SK-N-SH (cell line): ENCODE measurements around the gene SOX9. TPM values are rescaled to one million over a fixed set of nuclear protein-coding genes. Genes with fewer than 3 reads are reported as not detected.
"Not testable (repeated sequence)": the region's sequence is repeated elsewhere in the genome, so short reads cannot be mapped to it uniquely, and the experiment has no call there.

ENCODE experiments used
- CTCF ChIA-PET: fragments of 300-600, 350-600 bp; formaldehyde crosslinking; extraction: SDS; loops from one replicate; lab custom pipeline; 2021; lab: Yijun Ruan, JAX
- POLR2A ChIA-PET: fragments of 350-600 bp; sonication (Branson Sonifier 250); formaldehyde crosslinking; extraction: SDS; loops from one replicate; lab custom pipeline; 2020; ENCODE audit warnings: antibody characterized with exemption, inconsistent platforms; lab: Yijun Ruan, JAX
- DNase-seq: peaks from one replicate; pipeline ENCODE4 v3.0.0; 2012
- H2AFZ ChIP-seq: fragments of 200-600 bp; sonication (generic); 2 replicates; pipeline ENCODE4 v1.8.1; 2016; ENCODE audit warnings: antibody characterized with exemption, mild to moderate bottlenecking, low read depth
- H3F3A ChIP-seq: fragments of 200-600 bp; sonication (generic); replicated peaks from 2 replicates; pipeline ENCODE3; 2016; ENCODE audit warnings: antibody characterized with exemption, mild to moderate bottlenecking; ENCODE audit not compliant: insufficient read depth
- H3K27ac ChIP-seq, 2 experiments: fragments of 200-500 bp in 1 of 2; fragments of 200-600 bp in 1 of 2; sonication (Bioruptor generic) in 1 of 2; sonication (generic), shearing (Covaris generic) in 1 of 2; 2 replicates each; pipeline versions ENCODE4 v1.5.1 to v1.6.1; 2014 to 2016; ENCODE audit warnings: low read depth in 2 of 2, inconsistent platforms in 1 of 2, low read length in 1 of 2, mild to moderate bottlenecking in 1 of 2, mixed read lengths in 1 of 2
- H3K27me3 ChIP-seq: fragments of 200-600 bp; sonication (generic), shearing (Covaris generic); 2 replicates; pipeline ENCODE4 v1.6.1; 2016; ENCODE audit warnings: mixed run types; ENCODE audit not compliant: insufficient read depth
- H3K36me3 ChIP-seq, 2 experiments: fragments of 200-500 bp in 1 of 2; fragments of 200-600 bp in 1 of 2; sonication (Bioruptor generic) in 1 of 2; sonication (generic) in 1 of 2; replicated peaks in 1 of 2; 2 replicates each; pipeline versions ENCODE3 to v1.5.1; 2014 to 2016; ENCODE audit warnings: low read length in 1 of 2, mild to moderate bottlenecking in 1 of 2; ENCODE audit not compliant: insufficient read depth in 2 of 2, control insufficient read depth in 1 of 2
- H3K4me1 ChIP-seq, 2 experiments: fragments of 200-500 bp in 1 of 2; fragments of 200-600 bp in 1 of 2; sonication (Bioruptor generic) in 1 of 2; sonication (generic), shearing (Covaris generic) in 1 of 2; 2 replicates each; pipeline versions ENCODE4 v1.5.1 to v1.6.1; 2014 to 2016; ENCODE audit warnings: low read depth in 1 of 2, low read length in 1 of 2, mixed run types in 1 of 2; ENCODE audit not compliant: insufficient read depth in 2 of 2, control insufficient read depth in 1 of 2
- H3K4me2 ChIP-seq: fragments of 200-600 bp; sonication (generic), shearing (Covaris generic); 2 replicates; pipeline ENCODE4 v1.6.1; 2017; ENCODE audit warnings: mixed run types
- H3K4me3 ChIP-seq, 2 experiments: fragments of 200-500 bp in 1 of 2; fragments of 200-600 bp in 1 of 2; sonication (Bioruptor generic) in 1 of 2; sonication (generic), shearing (Covaris generic) in 1 of 2; 2 replicates each; pipeline versions ENCODE4 v1.5.1 to v1.8.1; 2014 to 2016; ENCODE audit warnings: low read depth in 2 of 2, inconsistent platforms in 1 of 2, low read length in 1 of 2, mild to moderate bottlenecking in 1 of 2, mixed read lengths in 1 of 2, moderate library complexity in 1 of 2
- H3K79me2 ChIP-seq: fragments of 200-600 bp; sonication (generic); 2 replicates; pipeline ENCODE4 v1.8.1; 2017; ENCODE audit warnings: mild to moderate bottlenecking; ENCODE audit not compliant: insufficient read depth
- H3K9ac ChIP-seq: fragments of 200-600 bp; sonication (generic); 2 replicates; pipeline ENCODE4 v1.6.1; 2017; ENCODE audit warnings: mixed run types
- H3K9me2 ChIP-seq: fragments of 200-600 bp; sonication (generic); 2 replicates; pipeline ENCODE4 v1.6.1; 2017; ENCODE audit warnings: mixed run types
- H3K9me3 ChIP-seq: fragments of 200-600 bp; sonication (generic); 2 replicates; pipeline ENCODE4 v1.6.1; 2017; ENCODE audit warnings: mixed run types, mild to moderate bottlenecking, moderate library complexity
- H4K20me1 ChIP-seq: fragments of 200-600 bp; sonication (generic); 2 replicates; pipeline ENCODE4 v1.6.1; 2017; ENCODE audit warnings: mild to moderate bottlenecking, mixed run types; ENCODE audit not compliant: insufficient read depth
- FOSL2 ChIP-seq: IDR thresholded peaks from 2 replicates; pipeline ENCODE4 v1.4.0; 2012; ENCODE audit warnings: low read depth, mild to moderate bottlenecking, moderate library complexity, borderline replicate concordance
- FOXM1 ChIP-seq: IDR thresholded peaks from 2 replicates; pipeline ENCODE4 v1.4.0; 2012; ENCODE audit warnings: low read depth, mild to moderate bottlenecking
- GATA2 ChIP-seq: sonication (generic); formaldehyde crosslinking; IDR thresholded peaks from 2 replicates; pipeline ENCODE4 v1.5.0; 2020; ENCODE audit warnings: mild to moderate bottlenecking, missing genetic modification reagents
- JUND ChIP-seq: IDR thresholded peaks from 2 replicates; pipeline ENCODE4 v1.4.0; 2012
- MAX ChIP-seq: IDR thresholded peaks from 2 replicates; pipeline ENCODE4 v1.4.0; 2012; ENCODE audit warnings: low read depth
- MXI1 ChIP-seq: IDR thresholded peaks from 2 replicates; pipeline ENCODE4 v1.6.1; 2012; ENCODE audit warnings: mild to moderate bottlenecking, low read depth, low read length, improper control_type of control experiment
- RFX5 ChIP-seq: IDR thresholded peaks from 2 replicates; pipeline ENCODE4 v1.6.1; 2012; ENCODE audit warnings: mild to moderate bottlenecking, improper control_type of control experiment, low read length
- SIN3A ChIP-seq: IDR thresholded peaks from 2 replicates; pipeline ENCODE4 v1.6.1; 2012; ENCODE audit warnings: low read depth, mild to moderate bottlenecking, low read length, moderate library complexity, borderline replicate concordance
- SMC3 ChIP-seq: IDR thresholded peaks from 2 replicates; pipeline ENCODE4 v1.6.1; 2012; ENCODE audit warnings: low read depth, low read length, improper control_type of control experiment
- TAF1 ChIP-seq: IDR thresholded peaks from 2 replicates; pipeline ENCODE4 v1.6.1; 2012; ENCODE audit warnings: low read depth, mild to moderate bottlenecking, low read length, moderate library complexity, borderline replicate concordance
- TCF12 ChIP-seq: IDR thresholded peaks from 2 replicates; pipeline ENCODE4 v1.4.0; 2012
- WGBS: methylation state at CpG from one replicate; pipeline ENCODE4 v1.1.6; 2017; ENCODE audit warnings: low lambda C conversion rate; 5-methylcytosine and 5-hydroxymethylcytosine counted together
- polyA plus RNA-seq, 3 experiments: library from polyadenylated mRNA; depleted of rRNA; stranded (reverse); fragments of >200 nt; gene quantifications; 2 replicates each; pipeline ENCODE4 v1.2.3, GENCODE V29; 2012
- TF ChIP-seq, protein P1 (sequence below): fragments of 150-350 bp; IDR thresholded peaks from 2 replicates; pipeline ENCODE4 v1.6.1; 2017; ENCODE audit warnings: antibody characterized with exemption, low read length, low read depth, borderline replicate concordance
- TF ChIP-seq, protein P2 (sequence below): IDR thresholded peaks from 2 replicates; pipeline ENCODE4 v1.6.1; 2012; ENCODE audit warnings: mild to moderate bottlenecking, low read depth, low read length, moderate library complexity
- TF ChIP-seq, protein P3 (sequence below): fragments of 150-350 bp; IDR thresholded peaks from 2 replicates; pipeline ENCODE4 v1.6.1; 2016; ENCODE audit warnings: mild to moderate bottlenecking, low read depth, low read length

The SOX9 gene
- polyA plus RNA-seq, 1 of the 3 experiments (the other 2 are of a cell fraction), result 35.3 TPM

GRCh38 chr17:72139212-72139611 is 18.4 kb downstream of the SOX9 start (continued):
- no peak for TF ChIP-seq SMC3

DNA sequence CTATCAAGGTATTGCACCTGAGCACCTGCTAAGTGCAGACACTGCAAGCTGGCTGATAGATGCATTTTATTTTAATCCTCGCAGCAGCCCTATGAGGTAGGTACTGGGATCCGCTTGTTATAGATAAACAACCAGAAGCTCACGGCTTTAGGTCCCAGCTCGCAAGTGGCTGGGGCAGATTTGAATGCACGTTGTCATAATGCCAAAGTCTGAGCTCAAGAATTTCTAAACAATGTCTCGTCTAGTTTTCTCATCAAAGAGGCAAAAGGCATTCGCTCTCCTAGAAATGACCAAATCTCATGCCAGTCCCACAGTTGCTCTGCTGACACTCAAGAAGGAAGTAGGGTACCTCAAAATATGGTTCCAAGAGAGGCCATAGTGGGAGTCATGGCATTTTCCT is 20.5 kb downstream of the SOX9 start:
- Histone ChIP-seq H4K20me1 (no peaks in the 10 kb centered on the region), H3K9me3 (no peaks in the 10 kb centered on the region), H3K79me2 (no peaks in the 10 kb centered on the region), H3F3A (peaks cover 6% of the 10 kb centered on the region), H3K9ac (no peak overlapping the region), H3K36me3 (no peaks in the 10 kb centered on the region), H3K4me1 (peaks cover 0 to 14% of the 10 kb centered on the region in 2 experiments; a peak in 2 of 4 replicates), H3K4me2 (no peak overlapping the region), H3K9me2 (no peaks in the 10 kb centered on the region), H3K27ac (no peak overlapping the region), H3K4me3 (no peak overlapping the region), H3K27me3 (no peaks in the 10 kb centered on the region), H2AFZ (no peak overlapping the region)
- ChIA-PET POLR2A (no interaction called here), CTCF (interaction anchor here (0.6 to 2.1 kb wide), 3 partner anchors 10 to 291 kb away, joined by 3 to 4 read pairs (median 3); no protein-coding TSS in a partner anchor)
- DNase-seq, result no peak
- 94% methylated on average over 7 of the region's 7 CpGs for WGBS
- TF ChIP-seq FOSL2, result no peak
- TF ChIP-seq TAF1, result no peak
- no peak for TF ChIP-seq JUND

DNA sequence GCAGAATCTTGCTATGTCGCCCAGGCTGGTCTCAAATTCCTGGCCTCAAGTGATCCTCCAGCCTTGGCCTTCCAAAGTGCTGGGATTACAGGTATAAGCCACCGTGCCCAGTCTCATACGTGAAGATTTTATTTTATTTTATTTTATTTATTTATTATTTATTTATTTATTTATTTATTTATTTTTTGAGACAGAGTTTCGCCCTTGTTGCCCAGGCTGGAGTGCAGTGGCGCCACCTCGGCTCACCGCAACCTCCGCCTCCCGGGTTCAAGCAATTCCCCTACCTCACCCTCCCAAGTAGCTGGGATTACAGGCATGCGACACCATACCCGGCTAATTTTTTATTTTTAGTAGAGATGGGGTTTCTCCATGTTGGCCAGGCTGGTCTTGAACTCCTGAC is 21.3 kb downstream of the SOX9 start:
- CTCF ChIA-PET, result interaction anchor here (1.3 to 2.1 kb wide), 3 partner anchors 21 to 398 kb away, joined by 3 to 4 read pairs (median 4); no protein-coding TSS in a partner anchor
- H2AFZ ChIP-seq, H3K4me1 ChIP-seq, H3K36me3 ChIP-seq, H3F3A ChIP-seq, H3K9me3 ChIP-seq, H3K9me2 ChIP-seq, POLR2A ChIA-PET, H3K27ac ChIP-seq, DNase-seq, H3K4me3 ChIP-seq, H4K20me1 ChIP-seq, H3K27me3 ChIP-seq, H3K9ac ChIP-seq, H3K4me2 ChIP-seq, H3K79me2 ChIP-seq: not testable (repeated sequence)
- 95% methylated on average over 11 of the region's 11 CpGs for WGBS

DNA sequence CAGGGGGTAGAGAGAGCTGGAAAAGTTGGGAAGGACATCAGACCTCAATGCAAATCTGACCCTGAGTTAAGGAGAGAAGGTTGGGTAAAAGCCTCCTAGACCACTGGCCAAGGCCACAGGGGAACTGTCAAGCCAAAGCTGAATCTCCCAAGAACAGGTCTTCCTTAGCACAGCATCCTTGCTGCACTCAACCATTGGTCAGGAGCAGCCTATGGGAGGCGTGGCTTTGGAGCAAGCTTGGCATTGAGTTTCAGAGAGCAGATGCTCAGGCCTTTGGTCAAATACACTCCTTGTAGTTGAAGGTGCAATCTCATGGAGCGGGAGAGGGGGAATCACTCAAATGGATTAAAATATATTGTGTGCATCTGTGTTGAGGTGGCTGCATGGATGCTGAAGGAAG is 21.8 kb downstream of the SOX9 start:
- H3K27ac ChIP-seq, result no peak overlapping the region
- POLR2A ChIA-PET, result no interaction called here
- H3K9ac ChIP-seq, result no peak overlapping the region
- H3K36me3 ChIP-seq, result no peaks in the 10 kb centered on the region
- H3K9me3 ChIP-seq, result no peaks in the 10 kb centered on the region
- H3F3A ChIP-seq, result peaks cover 5% of the 10 kb centered on the region
- no peak for DNase-seq
- H3K4me2 ChIP-seq, result no peak overlapping the region
- no peaks in the 10 kb centered on the region for H3K79me2 ChIP-seq
- CTCF ChIA-PET, result interaction anchor here (1.3 to 2.1 kb wide), 3 partner anchors 21 to 397 kb away, joined by 3 to 4 read pairs (median 4); no protein-coding TSS in a partner anchor
- no peaks in the 10 kb centered on the region for H3K9me2 ChIP-seq
- no peaks in the 10 kb centered on the region for H3K27me3 ChIP-seq
- H2AFZ ChIP-seq, result no peak overlapping the region
- 94% methylated on average over 2 of the region's 2 CpGs for WGBS
- no peak overlapping the region for H3K4me3 ChIP-seq
- H3K4me1 ChIP-seq, result peaks cover 0 to 4% of the 10 kb centered on the region in 2 experiments; a peak in 1 of 4 replicates
- no peaks in the 10 kb centered on the region for H4K20me1 ChIP-seq
- TF ChIP-seq TCF12, result no peak
- no peak for TF ChIP-seq MXI1
- no peak for TF ChIP-seq JUND
- TF ChIP-seq MAX, result no peak
- TF ChIP-seq GATA2 (CRISPR knock-in tag), result no peak
- TF ChIP-seq, protein P1, sequence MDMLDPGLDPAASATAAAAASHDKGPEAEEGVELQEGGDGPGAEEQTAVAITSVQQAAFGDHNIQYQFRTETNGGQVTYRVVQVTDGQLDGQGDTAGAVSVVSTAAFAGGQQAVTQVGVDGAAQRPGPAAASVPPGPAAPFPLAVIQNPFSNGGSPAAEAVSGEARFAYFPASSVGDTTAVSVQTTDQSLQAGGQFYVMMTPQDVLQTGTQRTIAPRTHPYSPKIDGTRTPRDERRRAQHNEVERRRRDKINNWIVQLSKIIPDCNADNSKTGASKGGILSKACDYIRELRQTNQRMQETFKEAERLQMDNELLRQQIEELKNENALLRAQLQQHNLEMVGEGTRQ, result no peak
- TF ChIP-seq, protein P2, sequence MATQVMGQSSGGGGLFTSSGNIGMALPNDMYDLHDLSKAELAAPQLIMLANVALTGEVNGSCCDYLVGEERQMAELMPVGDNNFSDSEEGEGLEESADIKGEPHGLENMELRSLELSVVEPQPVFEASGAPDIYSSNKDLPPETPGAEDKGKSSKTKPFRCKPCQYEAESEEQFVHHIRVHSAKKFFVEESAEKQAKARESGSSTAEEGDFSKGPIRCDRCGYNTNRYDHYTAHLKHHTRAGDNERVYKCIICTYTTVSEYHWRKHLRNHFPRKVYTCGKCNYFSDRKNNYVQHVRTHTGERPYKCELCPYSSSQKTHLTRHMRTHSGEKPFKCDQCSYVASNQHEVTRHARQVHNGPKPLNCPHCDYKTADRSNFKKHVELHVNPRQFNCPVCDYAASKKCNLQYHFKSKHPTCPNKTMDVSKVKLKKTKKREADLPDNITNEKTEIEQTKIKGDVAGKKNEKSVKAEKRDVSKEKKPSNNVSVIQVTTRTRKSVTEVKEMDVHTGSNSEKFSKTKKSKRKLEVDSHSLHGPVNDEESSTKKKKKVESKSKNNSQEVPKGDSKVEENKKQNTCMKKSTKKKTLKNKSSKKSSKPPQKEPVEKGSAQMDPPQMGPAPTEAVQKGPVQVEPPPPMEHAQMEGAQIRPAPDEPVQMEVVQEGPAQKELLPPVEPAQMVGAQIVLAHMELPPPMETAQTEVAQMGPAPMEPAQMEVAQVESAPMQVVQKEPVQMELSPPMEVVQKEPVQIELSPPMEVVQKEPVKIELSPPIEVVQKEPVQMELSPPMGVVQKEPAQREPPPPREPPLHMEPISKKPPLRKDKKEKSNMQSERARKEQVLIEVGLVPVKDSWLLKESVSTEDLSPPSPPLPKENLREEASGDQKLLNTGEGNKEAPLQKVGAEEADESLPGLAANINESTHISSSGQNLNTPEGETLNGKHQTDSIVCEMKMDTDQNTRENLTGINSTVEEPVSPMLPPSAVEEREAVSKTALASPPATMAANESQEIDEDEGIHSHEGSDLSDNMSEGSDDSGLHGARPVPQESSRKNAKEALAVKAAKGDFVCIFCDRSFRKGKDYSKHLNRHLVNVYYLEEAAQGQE, result no peak
- TF ChIP-seq, protein P3, sequence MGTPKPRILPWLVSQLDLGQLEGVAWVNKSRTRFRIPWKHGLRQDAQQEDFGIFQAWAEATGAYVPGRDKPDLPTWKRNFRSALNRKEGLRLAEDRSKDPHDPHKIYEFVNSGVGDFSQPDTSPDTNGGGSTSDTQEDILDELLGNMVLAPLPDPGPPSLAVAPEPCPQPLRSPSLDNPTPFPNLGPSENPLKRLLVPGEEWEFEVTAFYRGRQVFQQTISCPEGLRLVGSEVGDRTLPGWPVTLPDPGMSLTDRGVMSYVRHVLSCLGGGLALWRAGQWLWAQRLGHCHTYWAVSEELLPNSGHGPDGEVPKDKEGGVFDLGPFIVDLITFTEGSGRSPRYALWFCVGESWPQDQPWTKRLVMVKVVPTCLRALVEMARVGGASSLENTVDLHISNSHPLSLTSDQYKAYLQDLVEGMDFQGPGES, result no peak
- TF ChIP-seq FOXM1, result no peak
- TF ChIP-seq SIN3A, result no peak
- TF ChIP-seq TAF1, result no peak
- no peak for TF ChIP-seq RFX5
